SH-SY5Y (cell line): ENCODE measurements around the gene TLCD1.

Experiments
- GATA2 ChIP-seq: IDR thresholded peaks from 2 replicates; pipeline ENCODE4 v1.6.1; 2011; ENCODE audit warnings: mild to moderate bottlenecking, low read depth, low read length
- GATA3 ChIP-seq: IDR thresholded peaks from 2 replicates; pipeline ENCODE4 v1.6.1; 2011; ENCODE audit warnings: low read depth, mild to moderate bottlenecking, low read length, moderate library complexity

- TF ChIP-seq GATA2 (no peak), GATA3 (no peak)
These were observed 30.2 kb upstream of the TLCD1 start for GRCh38 chr17:28756049-28756804.
